SIG-M5 (cell line): ENCODE results near the gene NUDT9.
"Not testable (repeated sequence)": the region's sequence is repeated elsewhere in the genome, so short reads cannot be mapped to it uniquely, and the experiment has no call there.

Source experiments
- DNase-seq: peaks from one replicate; lab custom pipeline; 2025; lab: John Stamatoyannopoulos, UW

Gene NUDT9

GRCh38 chr4:87461281-87461700 is 38.9 kb downstream of the NUDT9 start:
- DNase-seq = no peak

GRCh38 chr4:87462102-87462501 is 39.7 kb downstream of the NUDT9 start:
- DNase-seq = no peak

GRCh38 chr4:87465739-87466366 is 43.5 kb downstream of the NUDT9 start:
- no peak for DNase-seq

- DNase-seq = no peak
These were observed 47.0 kb downstream of the NUDT9 start for GRCh38 chr4:87469390-87469789.

GRCh38 chr4:87476934-87477333 is 54.6 kb downstream of the NUDT9 start:
- DNase-seq = no peak

GRCh38 chr4:87478732-87479250 is 56.4 kb downstream of the NUDT9 start:
- no peak for DNase-seq

GRCh38 chr4:87481377-87481776 is 59.0 kb downstream of the NUDT9 start:
- DNase-seq = no peak

- DNase-seq = not testable (repeated sequence)
These were observed 60.9 kb downstream of the NUDT9 start for GRCh38 chr4:87483247-87483646.

- not testable (repeated sequence) for DNase-seq
These were observed 66.3 kb downstream of the NUDT9 start for GRCh38 chr4:87488666-87489065.

GRCh38 chr4:87489678-87490077 is 67.3 kb downstream of the NUDT9 start:
- no peak for DNase-seq

GRCh38 chr4:87490664-87491369 is 68.4 kb downstream of the NUDT9 start:
- DNase-seq = no peak

GRCh38 chr4:87491436-87491835 is 69.1 kb downstream of the NUDT9 start:
- no peak for DNase-seq

- not testable (repeated sequence) for DNase-seq
These were observed 69.5 kb downstream of the NUDT9 start for GRCh38 chr4:87491851-87492250.

- no peak for DNase-seq
These were observed 70.7 kb downstream of the NUDT9 start for GRCh38 chr4:87493115-87493514.

GRCh38 chr4:87497159-87497558 is 74.8 kb downstream of the NUDT9 start:
- no peak for DNase-seq

- DNase-seq = no peak
These were observed 75.2 kb downstream of the NUDT9 start for GRCh38 chr4:87497578-87497977.

- DNase-seq = no peak
These were observed 76.1 kb downstream of the NUDT9 start for GRCh38 chr4:87498446-87498900.

GRCh38 chr4:87499403-87500091 is 77.2 kb downstream of the NUDT9 start:
- no peak for DNase-seq

GRCh38 chr4:87500092-87500462 is 77.7 kb downstream of the NUDT9 start:
- DNase-seq = no peak

- no peak for DNase-seq
These were observed 80.3 kb downstream of the NUDT9 start for GRCh38 chr4:87502580-87503238.

GRCh38 chr4:87505862-87506261 is 83.5 kb downstream of the NUDT9 start:
- no peak for DNase-seq

- no peak for DNase-seq
These were observed 84.8 kb downstream of the NUDT9 start for GRCh38 chr4:87506974-87507701.
